ENCODE measurements around the gene TRIM71. TPM values are rescaled to one million over a fixed set of nuclear protein-coding genes. Genes with fewer than 3 reads are reported as not detected.

TRIM71 gene
- polyA plus RNA-seq, 1 donor from 2014 or later: 4.0 TPM

GRCh38 chr3:32836601-32837000 lies 18.8 kb downstream of the TRIM71 start:
- Histone ChIP-seq H3K4me3 (ENCODE audit: low read length) (no peak overlapping the region), H3K27me3 (ENCODE audit: insufficient read depth, low read depth, low read length) (no peaks in the 10 kb centered on the region), H3K4me2 (ENCODE audit: low read length) (no peak overlapping the region), H2AFZ (ENCODE audit: low read depth, low read length) (no peak overlapping the region), H4K20me1 (ENCODE audit: insufficient read depth) (no peaks in the 10 kb centered on the region), H3K9me2 (ENCODE audit: insufficient read depth, low read length) (no peaks in the 10 kb centered on the region), H3K9ac (ENCODE audit: low read length) (no peak overlapping the region), H3K27ac (ENCODE audit: low read length) (no peak overlapping the region), H3K36me3 (ENCODE audit: insufficient read depth, low read length) (no peaks in the 10 kb centered on the region), H3K9me3 (ENCODE audit: low read length) (no peaks in the 10 kb centered on the region), H3F3A (ENCODE audit: insufficient read depth, low read length, poor library complexity, severe bottlenecking) (no peaks in the 10 kb centered on the region), H3K79me2 (replicated peaks; ENCODE audit: insufficient read depth, low read length) (peaks cover 53% of the 10 kb centered on the region)
- TF ChIP-seq RAD21 (conservative IDR thresholded peaks at IDR 0.05) (no peak), POLR2AphosphoS5 (IDR thresholded peaks at IDR 0.05) (no peak), CTCF (IDR thresholded peaks at IDR 0.05; ENCODE audit: poor library complexity, severe bottlenecking) (no peak), EZH2 (IDR thresholded peaks at IDR 0.05; ENCODE audit: borderline replicate concordance, insufficient read depth, low read length, poor library complexity, severe bottlenecking) (no peak), REST (IDR thresholded peaks at IDR 0.05; ENCODE audit: borderline replicate concordance) (no peak), TAF1 (IDR thresholded peaks at IDR 0.05; ENCODE audit: low read depth) (no peak), SMC3 (conservative IDR thresholded peaks at IDR 0.05; ENCODE audit: poor library complexity) (no peak)

GRCh38 chr3:32837366-32837765 lies 19.6 kb downstream of the TRIM71 start:
- H4K20me1 ChIP-seq (ENCODE audit: insufficient read depth): no peaks in the 10 kb centered on the region
- H2AFZ ChIP-seq (ENCODE audit: low read depth, low read length): no peak overlapping the region
- H3K27me3 ChIP-seq (ENCODE audit: insufficient read depth, low read depth, low read length): no peaks in the 10 kb centered on the region
- H3K9me3 ChIP-seq (ENCODE audit: low read length): no peaks in the 10 kb centered on the region
- H3K36me3 ChIP-seq (ENCODE audit: insufficient read depth, low read length): no peaks in the 10 kb centered on the region
- no peak overlapping the region for H3K27ac ChIP-seq (ENCODE audit: low read length)
- no peak overlapping the region for H3K9ac ChIP-seq (ENCODE audit: low read length)
- H3F3A ChIP-seq (ENCODE audit: insufficient read depth, low read length, poor library complexity, severe bottlenecking): no peaks in the 10 kb centered on the region
- no peak for TF ChIP-seq MXI1 (conservative IDR thresholded peaks at IDR 0.05; ENCODE audit: poor library complexity, severe bottlenecking)
- H3K79me2 ChIP-seq (replicated peaks; ENCODE audit: insufficient read depth, low read length): peaks cover 46% of the 10 kb centered on the region
- H3K4me2 ChIP-seq (ENCODE audit: low read length): no peak overlapping the region
- no peaks in the 10 kb centered on the region for H3K9me2 ChIP-seq (ENCODE audit: insufficient read depth, low read length)
- no peak overlapping the region for H3K4me3 ChIP-seq (ENCODE audit: low read length)

GRCh38 chr3:32837789-32838188 lies 20.0 kb downstream of the TRIM71 start:
- Histone ChIP-seq H4K20me1 (ENCODE audit: insufficient read depth) (no peaks in the 10 kb centered on the region), H3K79me2 (replicated peaks; ENCODE audit: insufficient read depth, low read length) (peaks cover 42% of the 10 kb centered on the region), H3K27me3 (ENCODE audit: insufficient read depth, low read depth, low read length) (no peaks in the 10 kb centered on the region), H3K27ac (ENCODE audit: low read length) (no peak overlapping the region), H3K4me3 (ENCODE audit: low read length) (no peak overlapping the region), H3K4me2 (ENCODE audit: low read length) (no peak overlapping the region), H3F3A (ENCODE audit: insufficient read depth, low read length, poor library complexity, severe bottlenecking) (no peaks in the 10 kb centered on the region), H3K9me3 (ENCODE audit: low read length) (no peaks in the 10 kb centered on the region), H3K9me2 (ENCODE audit: insufficient read depth, low read length) (no peaks in the 10 kb centered on the region), H3K9ac (ENCODE audit: low read length) (no peak overlapping the region), H3K36me3 (ENCODE audit: insufficient read depth, low read length) (no peaks in the 10 kb centered on the region), H2AFZ (ENCODE audit: low read depth, low read length) (no peak overlapping the region)
- TF ChIP-seq MXI1 (conservative IDR thresholded peaks at IDR 0.05; ENCODE audit: poor library complexity, severe bottlenecking) (no peak), SMC3 (conservative IDR thresholded peaks at IDR 0.05; ENCODE audit: poor library complexity) (no peak), EZH2 (IDR thresholded peaks at IDR 0.05; ENCODE audit: borderline replicate concordance, insufficient read depth, low read length, poor library complexity, severe bottlenecking) (no peak), EP300 (conservative IDR thresholded peaks at IDR 0.05; ENCODE audit: poor library complexity, severe bottlenecking) (no peak)
